Measurements from ENCODE around the gene TMEM185A. TPM values are rescaled to one million over a fixed set of nuclear protein-coding genes. Genes with fewer than 3 reads are reported as not detected.
"Not testable (repeated sequence)": the region's sequence is repeated elsewhere in the genome, so short reads cannot be mapped to it uniquely, and the experiment has no call there.

Gene TMEM185A
- total RNA-seq = 10 to 100 TPM; 15.7 to 24.5 (median 16.1) TPM

DNA sequence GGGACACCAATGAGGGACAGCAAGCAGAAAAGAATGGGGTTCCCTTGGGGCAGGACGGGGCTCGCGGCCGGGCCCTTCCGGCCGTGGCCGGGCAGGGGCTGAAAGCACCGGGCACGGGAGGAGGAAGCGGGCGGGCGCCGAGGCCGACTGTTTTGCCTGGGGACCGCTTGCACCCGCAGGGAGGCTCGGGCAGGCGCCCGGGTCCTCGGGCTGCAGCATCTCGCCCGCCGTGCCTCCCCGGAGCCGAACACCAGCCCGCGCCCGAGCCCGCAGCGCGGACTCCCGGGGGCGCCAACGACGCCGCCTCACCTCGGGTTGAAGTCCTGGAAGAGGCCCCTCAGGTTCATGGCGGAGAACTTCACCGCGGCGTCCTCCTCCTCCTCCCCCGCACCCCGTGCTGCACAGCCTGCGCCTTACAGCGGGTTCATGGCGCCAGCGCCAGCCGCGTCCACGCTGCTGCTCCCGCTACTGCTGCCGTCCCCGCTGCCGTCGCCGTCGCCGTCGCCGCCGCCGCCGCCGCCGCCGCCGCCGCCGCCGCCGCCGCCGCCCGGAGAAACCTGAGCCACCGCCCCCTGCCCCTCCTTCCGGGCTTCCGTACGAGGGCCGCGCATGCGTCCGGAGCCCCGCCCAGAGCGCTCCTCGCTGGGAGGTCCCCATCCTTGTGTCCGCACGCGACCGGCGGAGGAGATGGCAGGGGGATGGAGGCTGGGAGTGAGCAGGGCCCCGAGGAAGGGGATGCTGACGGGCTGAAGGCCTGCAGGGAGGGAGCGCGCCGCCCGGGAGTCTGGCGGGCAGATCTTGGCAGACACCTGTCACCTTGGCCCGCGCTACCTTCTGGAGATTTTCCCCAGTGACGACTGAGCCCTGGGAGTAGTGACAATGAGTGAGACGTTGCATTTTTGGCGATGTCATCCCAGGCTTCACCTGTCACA, at the start of gene TMEM185A:
Gene TMEM185A, minus strand, starts transcription at position 559 of the 932 bp plus-strand sequence. Its CDS starts 212 bp downstream, at position 347.
- DNase-seq (ENCODE audit: low spot score in 2 of 2) = peak; percentile 23 to 57
- Histone ChIP-seq H3K4me1 (no peaks in the 10 kb centered on the region), H3K4me3 (peak within 1 kb of the TSS; percentile 66 to 75 (median 72)), H3K27me3 (peaks cover 0 to 14% of the 10 kb centered on the region in 2 donors), H3K36me3 (no peaks in the 10 kb centered on the region), H3K27ac (peak within 1 kb of the TSS; percentile 5 to 71), H3K9me3 (peaks cover 0 to 2% of the 10 kb centered on the region in 2 donors)
- TF ChIP-seq POLR2A (IDR thresholded peaks at IDR 0.05) (no peak), POLR2AphosphoS5 (IDR thresholded peaks at IDR 0.05) (no peak)
- TF ChIP-seq, protein P1, sequence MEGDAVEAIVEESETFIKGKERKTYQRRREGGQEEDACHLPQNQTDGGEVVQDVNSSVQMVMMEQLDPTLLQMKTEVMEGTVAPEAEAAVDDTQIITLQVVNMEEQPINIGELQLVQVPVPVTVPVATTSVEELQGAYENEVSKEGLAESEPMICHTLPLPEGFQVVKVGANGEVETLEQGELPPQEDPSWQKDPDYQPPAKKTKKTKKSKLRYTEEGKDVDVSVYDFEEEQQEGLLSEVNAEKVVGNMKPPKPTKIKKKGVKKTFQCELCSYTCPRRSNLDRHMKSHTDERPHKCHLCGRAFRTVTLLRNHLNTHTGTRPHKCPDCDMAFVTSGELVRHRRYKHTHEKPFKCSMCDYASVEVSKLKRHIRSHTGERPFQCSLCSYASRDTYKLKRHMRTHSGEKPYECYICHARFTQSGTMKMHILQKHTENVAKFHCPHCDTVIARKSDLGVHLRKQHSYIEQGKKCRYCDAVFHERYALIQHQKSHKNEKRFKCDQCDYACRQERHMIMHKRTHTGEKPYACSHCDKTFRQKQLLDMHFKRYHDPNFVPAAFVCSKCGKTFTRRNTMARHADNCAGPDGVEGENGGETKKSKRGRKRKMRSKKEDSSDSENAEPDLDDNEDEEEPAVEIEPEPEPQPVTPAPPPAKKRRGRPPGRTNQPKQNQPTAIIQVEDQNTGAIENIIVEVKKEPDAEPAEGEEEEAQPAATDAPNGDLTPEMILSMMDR (IDR thresholded peaks at IDR 0.05) = no peak
- intact Hi-C loops (cut with DNase I; ENCODE audit: low total_unique reads) = no loop called here

GRCh38 chrX:149681182-149681581, 49.6 kb upstream of the TMEM185A start:
- no peak for DNase-seq (ENCODE audit: low spot score in 2 of 2)
- TF ChIP-seq, protein P1 (IDR thresholded peaks at IDR 0.05) = no peak
- TF ChIP-seq POLR2AphosphoS5 (IDR thresholded peaks at IDR 0.05) (no peak), POLR2A (IDR thresholded peaks at IDR 0.05) (no peak)
- H3K4me1 ChIP-seq = no peaks in the 10 kb centered on the region
- H3K4me3 ChIP-seq = no peak overlapping the region
- peaks cover 0 to 8% of the 10 kb centered on the region in 2 donors for H3K27me3 ChIP-seq
- intact Hi-C loops (cut with DNase I; ENCODE audit: low total_unique reads) = no loop called here
- no peaks in the 10 kb centered on the region for H3K36me3 ChIP-seq
- H3K27ac ChIP-seq = no peak overlapping the region
- H3K9me3 ChIP-seq = no peaks in the 10 kb centered on the region

- H3K27me3 ChIP-seq; intact Hi-C loops (cut with DNase I; ENCODE audit: low total_unique reads); H3K27ac ChIP-seq; H3K36me3 ChIP-seq; H3K4me3 ChIP-seq; H3K9me3 ChIP-seq; H3K4me1 ChIP-seq; DNase-seq (ENCODE audit: low spot score in 2 of 2): not testable (repeated sequence)
These were observed 47.6 kb upstream of the TMEM185A start for GRCh38 chrX:149679164-149679678.

- H3K4me3 ChIP-seq; H3K27ac ChIP-seq; H3K27me3 ChIP-seq; H3K9me3 ChIP-seq; H3K36me3 ChIP-seq; intact Hi-C loops (cut with DNase I; ENCODE audit: low total_unique reads); H3K4me1 ChIP-seq; DNase-seq (ENCODE audit: low spot score in 2 of 2): not testable (repeated sequence)
These were observed 44.0 kb upstream of the TMEM185A start for GRCh38 chrX:149675554-149675953.

GRCh38 chrX:149675088-149675487, 43.5 kb upstream of the TMEM185A start:
- intact Hi-C loops (cut with DNase I; ENCODE audit: low total_unique reads); H3K9me3 ChIP-seq; H3K4me3 ChIP-seq; DNase-seq (ENCODE audit: low spot score in 2 of 2); H3K27ac ChIP-seq; H3K36me3 ChIP-seq; H3K4me1 ChIP-seq; H3K27me3 ChIP-seq: not testable (repeated sequence)

DNA sequence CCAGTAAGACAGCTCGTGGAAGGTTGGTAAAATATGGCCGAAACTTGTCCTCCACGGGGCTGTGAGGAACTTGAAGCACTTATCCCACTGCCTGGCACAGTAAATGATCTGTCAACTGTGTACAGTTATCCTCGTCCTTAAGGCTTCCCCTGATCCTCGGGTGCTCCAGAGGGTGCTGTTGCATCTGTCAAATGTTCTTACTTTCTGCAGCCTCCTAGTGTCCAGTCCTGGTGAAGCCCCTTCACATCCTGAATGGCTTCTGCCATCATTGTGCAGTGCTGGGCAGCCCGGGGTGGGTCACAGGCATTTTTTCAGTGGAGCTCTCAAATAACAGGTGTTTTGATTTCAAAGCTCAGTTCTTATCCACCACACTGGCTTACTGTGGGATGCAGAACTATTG, 29.0 kb upstream of the TMEM185A start:
- H3K4me1 ChIP-seq; H3K9me3 ChIP-seq; H3K27me3 ChIP-seq; H3K36me3 ChIP-seq; DNase-seq (ENCODE audit: low spot score in 2 of 2); intact Hi-C loops (cut with DNase I; ENCODE audit: low total_unique reads); H3K27ac ChIP-seq; H3K4me3 ChIP-seq: not testable (repeated sequence)

DNA sequence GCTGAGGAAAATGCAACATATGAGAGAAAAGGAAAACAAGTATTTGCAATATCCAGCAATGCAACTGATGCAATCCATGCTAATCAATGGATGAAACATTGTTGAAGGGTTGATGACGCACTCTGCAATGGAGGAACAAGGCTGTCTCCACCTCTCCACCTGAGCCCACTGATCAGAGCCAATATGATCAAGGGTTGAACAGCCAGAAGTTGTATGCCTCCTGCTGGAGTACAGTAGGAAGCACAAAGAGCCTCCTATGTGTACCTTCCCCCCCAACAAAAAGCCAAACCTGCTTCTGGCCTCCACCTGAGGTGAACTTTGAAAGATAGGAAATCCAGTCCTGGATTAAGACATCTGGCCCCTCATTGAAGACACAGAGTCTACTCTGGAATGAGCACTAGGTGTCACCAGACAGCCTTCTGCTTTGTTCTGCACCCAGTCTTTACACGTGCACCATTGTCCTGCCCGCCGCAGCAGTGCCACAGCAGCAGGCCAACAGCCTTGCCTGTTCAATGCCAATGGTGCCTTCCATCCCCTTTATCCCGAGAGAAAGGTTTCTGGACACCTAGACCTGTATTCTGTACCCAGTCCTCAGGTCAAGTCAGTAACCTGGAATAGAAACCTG, 24.8 kb upstream of the TMEM185A start:
- H3K27ac ChIP-seq; H3K4me1 ChIP-seq; intact Hi-C loops (cut with DNase I; ENCODE audit: low total_unique reads); DNase-seq (ENCODE audit: low spot score in 2 of 2); H3K9me3 ChIP-seq; H3K4me3 ChIP-seq; H3K27me3 ChIP-seq; H3K36me3 ChIP-seq: not testable (repeated sequence)
